ENCODE measurements around the gene TMEM61.

TMEM61 gene

GRCh38 chr1:54986025-54986424 lies 5.6 kb downstream of the TMEM61 start:
- DNase-seq, result no peak

GRCh38 chr1:54986533-54986932 lies 6.1 kb downstream of the TMEM61 start:
- DNase-seq, result no peak

- no peak for DNase-seq
These were observed 7.0 kb downstream of the TMEM61 start for GRCh38 chr1:54987427-54987826.

- DNase-seq, result no peak
These were observed 7.7 kb downstream of the TMEM61 start for GRCh38 chr1:54987919-54988705.

GRCh38 chr1:54988975-54989374 lies 8.5 kb downstream of the TMEM61 start:
- no peak for DNase-seq

- no peak for DNase-seq
These were observed 9.0 kb downstream of the TMEM61 start for GRCh38 chr1:54989473-54989872.

- no peak for DNase-seq
These were observed 9.8 kb downstream of the TMEM61 start for GRCh38 chr1:54989968-54990810.

- DNase-seq, result no peak
These were observed 10.5 kb downstream of the TMEM61 start for GRCh38 chr1:54990916-54991315.

GRCh38 chr1:54991939-54992338 lies 11.5 kb downstream of the TMEM61 start:
- no peak for DNase-seq

GRCh38 chr1:54993140-54993539 lies 12.7 kb downstream of the TMEM61 start:
- DNase-seq, result no peak

GRCh38 chr1:54994355-54994990 lies 14.0 kb downstream of the TMEM61 start:
- no peak for DNase-seq

GRCh38 chr1:54995013-54995760 lies 14.8 kb downstream of the TMEM61 start:
- no peak for DNase-seq

- peak; percentile 61 for DNase-seq
These were observed 15.4 kb downstream of the TMEM61 start for GRCh38 chr1:54995835-54996234.

- peak; percentile 92 for DNase-seq
These were observed 16.0 kb downstream of the TMEM61 start for GRCh38 chr1:54996359-54996868.

- DNase-seq, result peak; percentile 58
These were observed 16.7 kb downstream of the TMEM61 start for GRCh38 chr1:54996869-54997710.

GRCh38 chr1:54997711-54997986 lies 17.2 kb downstream of the TMEM61 start:
- DNase-seq, result no peak

- no peak for DNase-seq
These were observed 17.7 kb downstream of the TMEM61 start for GRCh38 chr1:54998100-54998499.

- DNase-seq, result no peak
These were observed 18.2 kb downstream of the TMEM61 start, which contains the start of gene BSND for GRCh38 chr1:54998677-54999076. TSS of gene BSND (plus strand) at chr1:54998933. CDS start at chr1:54999187, 254 bp downstream.

- no peak for DNase-seq
These were observed 20.0 kb downstream of the TMEM61 start for GRCh38 chr1:55000110-55001085.

- no peak for DNase-seq
These were observed 20.9 kb downstream of the TMEM61 start for GRCh38 chr1:55001311-55001710.

- no peak for DNase-seq
These were observed 22.3 kb downstream of the TMEM61 start for GRCh38 chr1:55002686-55003085.

Data from activated CD8-positive, alpha-beta memory T cell treated with anti-CD3 and anti-CD28 coated beads for 24 hours (primary cell).